DOHH2 (cell line): ENCODE results near the gene HRK.

ENCODE experiments used
- CTCF ChIP-seq: fragments of 200-600 bp; sonication (generic); IDR thresholded peaks from one replicate; pipeline ENCODE4 v1.5.1; 2014; ENCODE audit warnings: antibody characterized with exemption, mild to moderate bottlenecking, low read depth, low read length; ENCODE audit not compliant: poor library complexity, severe bottlenecking
- EZH2phosphoT487 ChIP-seq: fragments of 200-600 bp; sonication (generic); IDR thresholded peaks from 2 replicates; pipeline ENCODE4 v1.6.1; 2017; ENCODE audit warnings: borderline replicate concordance, mild to moderate bottlenecking, antibody characterized with exemption, low read length, moderate library complexity, mixed read lengths

- TF ChIP-seq CTCF (no peak), EZH2phosphoT487 (no peak)
Observed at GRCh38 chr12:116891019-116891418, 9.8 kb upstream of the HRK start.
